Psoas muscle (tissue), 7 donors: Measurements from ENCODE around the gene SMG6. TPM values are rescaled to one million over a fixed set of nuclear protein-coding genes. Genes with fewer than 3 reads are reported as not detected.

ENCODE experiments used
- polyA plus RNA-seq, 3 donors: library from polyadenylated mRNA; stranded (reverse); fragments of 200-250 nt; gene quantifications; one replicate each; pipeline ENCODE4 v1.2.3, GENCODE V29; 2013
- total RNA-seq, 4 donors: library from RNA; stranded (reverse); fragmentation: NEBNext Ultra II Directional in 2 of 4; extraction: Animal tissue kit (Norgen Biotek cat#: 25700) in 2 of 4; gene quantifications; one replicate each; pipeline versions ENCODE4 v1.2.1 to v1.2.4, GENCODE V29; 2021 to 2023
- donor health status: healthy with polysubstance abuse.
- donor health status: DM: no; HTN: no; CAD: no; lungs with moderate emphysema.
- donor health status: Bipolar disorder and iron deficiency.
- donor health status: healthy.
- donor health status: DM: no; HTN: no; CAD: no.
- donor health status: DM: no; HTN: no; CAD: no.
- donor health status: DM: yes; HTN: yes; CAD: no.

Gene SMG6
- total and polyA plus RNA-seq, 7 donors, result 9.4 to 24.1 (median 16.3) TPM

Other genes starting within 250 kb of the SMG6 start
- gene HIC1, start 248.7 kb downstream of the SMG6 start, total RNA-seq, result 10 to 100 TPM in 1 of 4 donors, 1 to 10 TPM in 3; 4.3 to 12.6 (median 9.4) TPM
- 1 to 10 TPM; 2.0 to 3.5 (median 2.1) TPM for gene HIC1, start 248.7 kb downstream of the SMG6 start, polyA plus RNA-seq
- gene SRR, start 165 bp upstream of the SMG6 start, total RNA-seq, result 1 to 10 TPM; 3.9 to 9.1 (median 5.4) TPM
- 1 to 10 TPM; 2.2 to 9.6 (median 3.0) TPM for gene SRR, start 165 bp upstream of the SMG6 start, polyA plus RNA-seq
- gene TSR1, start 32.7 kb upstream of the SMG6 start, total RNA-seq, result 10 to 100 TPM; 36.6 to 64.2 (median 54.7) TPM
- gene TSR1, start 32.7 kb upstream of the SMG6 start, polyA plus RNA-seq, result 10 to 100 TPM; 31.0 to 63.4 (median 50.9) TPM
- 10 to 100 TPM; 12.1 to 25.6 (median 18.6) TPM for gene SGSM2, start 33.7 kb upstream of the SMG6 start, total RNA-seq
- gene SGSM2, start 33.7 kb upstream of the SMG6 start, polyA plus RNA-seq, result 10 to 100 TPM in 1 of 3 donors, 1 to 10 TPM in 2; 9.6 to 13.5 (median 9.6) TPM
- gene MNT, start 97.3 kb upstream of the SMG6 start, total RNA-seq, result 10 to 100 TPM in 1 of 4 donors, 1 to 10 TPM in 3; 6.6 to 11.7 (median 8.0) TPM
- 1 to 10 TPM; 2.5 to 9.2 (median 4.3) TPM for gene MNT, start 97.3 kb upstream of the SMG6 start, polyA plus RNA-seq
- 10 to 100 TPM; 20.9 to 33.0 (median 24.0) TPM for gene METTL16, start 208.1 kb upstream of the SMG6 start, total RNA-seq
- 10 to 100 TPM; 11.2 to 26.9 (median 17.1) TPM for gene METTL16, start 208.1 kb upstream of the SMG6 start, polyA plus RNA-seq